NOMO-1 treated with DMSO at 0.1 percent for 48 hours (cell line): Measurements from ENCODE around the gene OPRM1.
"Not testable (repeated sequence)": the region's sequence is repeated elsewhere in the genome, so short reads cannot be mapped to it uniquely, and the experiment has no call there.

Experiments used
- DNase-seq: peaks from one replicate; lab custom pipeline; 2025; ENCODE audit not compliant: unreplicated experiment; lab: John Stamatoyannopoulos, UW

OPRM1 gene

DNA sequence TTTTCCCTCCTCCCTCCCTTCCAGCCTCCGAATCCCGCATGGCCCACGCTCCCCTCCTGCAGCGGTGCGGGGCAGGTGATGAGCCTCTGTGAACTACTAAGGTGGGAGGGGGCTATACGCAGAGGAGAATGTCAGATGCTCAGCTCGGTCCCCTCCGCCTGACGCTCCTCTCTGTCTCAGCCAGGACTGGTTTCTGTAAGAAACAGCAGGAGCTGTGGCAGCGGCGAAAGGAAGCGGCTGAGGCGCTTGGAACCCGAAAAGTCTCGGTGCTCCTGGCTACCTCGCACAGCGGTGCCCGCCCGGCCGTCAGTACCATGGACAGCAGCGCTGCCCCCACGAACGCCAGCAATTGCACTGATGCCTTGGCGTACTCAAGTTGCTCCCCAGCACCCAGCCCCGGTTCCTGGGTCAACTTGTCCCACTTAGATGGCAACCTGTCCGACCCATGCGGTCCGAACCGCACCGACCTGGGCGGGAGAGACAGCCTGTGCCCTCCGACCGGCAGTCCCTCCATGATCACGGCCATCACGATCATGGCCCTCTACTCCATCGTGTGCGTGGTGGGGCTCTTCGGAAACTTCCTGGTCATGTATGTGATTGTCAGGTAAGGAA is at the start of gene OPRM1:
Gene OPRM1 (plus strand): TSS at position 10 of the 612 bp plus-strand sequence. CDS start 305 bp downstream, at position 315.
- no peak for DNase-seq

DNA sequence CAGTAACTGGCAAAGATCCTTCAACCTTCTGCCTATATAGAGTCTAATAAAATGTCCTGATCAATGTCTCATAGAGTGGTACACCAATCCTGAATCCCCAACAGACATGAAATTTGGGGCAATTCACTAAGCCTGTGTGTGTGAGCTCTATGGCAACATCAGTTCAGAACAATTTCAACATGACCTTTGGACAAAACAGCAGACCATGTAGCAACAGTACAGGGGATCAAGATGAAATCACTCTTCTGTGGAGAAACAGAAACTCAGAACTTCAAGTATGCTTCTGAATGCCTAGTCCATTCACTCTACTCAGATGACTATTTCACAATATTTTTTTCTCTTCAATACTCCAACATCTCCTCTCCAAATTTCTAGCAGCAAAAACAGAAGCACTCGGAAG is 49.1 kb upstream of the OPRM1 start:
- DNase-seq, result no peak

DNA sequence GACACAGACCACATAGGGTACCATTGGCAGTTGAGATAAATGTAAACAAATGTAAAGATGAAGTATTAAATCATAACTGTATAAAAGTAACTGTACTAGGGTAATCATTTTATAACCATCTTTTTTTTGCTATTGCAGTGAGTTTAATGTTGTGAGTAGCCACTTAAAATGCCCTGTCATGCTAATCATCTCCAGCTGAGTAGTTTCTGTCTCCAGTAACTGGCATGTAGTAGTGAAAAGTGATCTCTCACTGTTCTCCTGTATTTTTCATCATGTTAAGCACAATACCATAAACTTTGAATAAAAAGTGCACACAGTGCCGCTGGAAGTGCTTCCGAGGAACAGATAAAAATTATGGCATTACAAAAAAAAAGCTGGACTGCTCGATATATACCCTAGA is 45.0 kb upstream of the OPRM1 start:
- no peak for DNase-seq

DNA sequence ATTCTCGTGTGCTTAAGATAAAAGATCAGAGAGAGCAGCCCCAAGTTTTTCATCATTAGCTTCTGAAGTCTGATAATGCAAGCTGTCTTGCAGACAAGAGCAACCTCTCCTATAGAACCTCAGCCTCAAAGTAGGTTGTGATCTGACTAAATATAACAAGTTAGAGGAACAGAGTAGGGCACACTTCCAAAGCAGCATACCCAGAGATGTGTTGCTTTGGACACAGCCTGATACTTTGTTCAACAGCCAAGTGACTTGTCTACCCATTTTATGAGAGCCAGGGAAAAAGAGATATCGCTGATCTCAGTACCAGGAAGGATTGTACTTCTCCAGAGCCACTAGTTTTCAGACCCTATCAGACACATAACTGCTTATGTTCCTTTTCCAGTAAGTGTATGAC is 44.2 kb upstream of the OPRM1 start:
- DNase-seq, result no peak

DNA sequence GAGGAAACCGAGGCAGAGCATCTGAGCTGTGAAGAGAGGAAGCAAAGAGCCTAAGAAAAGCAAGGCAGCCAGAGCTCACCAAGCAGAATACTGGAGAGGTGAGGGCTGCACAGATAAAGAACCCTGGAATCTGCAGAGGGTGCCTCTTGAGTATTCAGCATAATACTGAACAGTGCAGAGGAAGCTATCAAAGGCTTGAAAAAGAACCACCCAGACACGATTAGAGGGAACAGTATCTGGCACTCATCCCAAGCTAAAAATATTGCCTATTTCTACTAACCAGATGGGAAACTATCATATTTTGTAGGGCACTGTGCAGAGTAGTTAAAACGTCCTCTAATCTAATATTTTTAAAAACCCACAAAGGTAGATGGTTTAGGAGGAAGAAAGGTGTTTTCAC is 41.8 kb upstream of the OPRM1 start:
- DNase-seq, result no peak

DNA sequence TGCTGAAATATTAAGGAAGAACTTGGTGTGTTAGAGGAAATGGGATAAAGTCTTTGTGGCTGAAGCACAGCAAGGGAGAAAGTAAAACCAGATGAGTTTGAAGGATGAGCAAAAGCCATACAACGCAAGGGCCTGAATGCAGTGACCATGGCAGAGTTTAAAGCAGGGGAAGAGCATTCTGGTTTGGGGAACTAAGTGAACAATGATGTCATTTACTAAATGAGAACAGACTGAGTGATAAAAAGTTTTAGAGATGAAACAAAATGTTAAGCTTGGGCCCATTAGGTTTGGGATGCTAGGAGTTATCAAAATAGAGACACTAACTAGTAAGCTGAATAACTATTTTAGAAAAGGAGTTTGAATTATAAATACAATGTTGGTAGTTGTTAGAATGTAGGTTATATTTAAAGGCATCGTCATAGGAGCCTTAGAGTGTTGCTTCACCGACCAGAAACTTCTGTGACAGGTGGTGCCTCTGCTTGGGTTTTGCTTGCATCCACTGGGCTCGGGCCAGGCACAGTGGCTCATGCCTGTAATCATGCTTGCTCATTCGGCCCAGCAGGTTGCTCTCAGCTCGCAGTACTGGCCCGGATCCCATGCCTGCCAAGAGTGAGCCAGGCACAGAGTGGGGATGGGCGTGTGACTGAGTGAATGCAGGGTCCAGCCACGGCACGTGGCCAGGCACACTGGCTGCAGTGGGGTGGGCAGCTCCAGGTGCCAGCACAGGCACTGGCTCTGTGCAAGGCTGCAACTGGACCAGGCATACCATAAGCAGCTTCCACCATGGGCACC is 37.4 kb upstream of the OPRM1 start:
- no peak for DNase-seq

DNA sequence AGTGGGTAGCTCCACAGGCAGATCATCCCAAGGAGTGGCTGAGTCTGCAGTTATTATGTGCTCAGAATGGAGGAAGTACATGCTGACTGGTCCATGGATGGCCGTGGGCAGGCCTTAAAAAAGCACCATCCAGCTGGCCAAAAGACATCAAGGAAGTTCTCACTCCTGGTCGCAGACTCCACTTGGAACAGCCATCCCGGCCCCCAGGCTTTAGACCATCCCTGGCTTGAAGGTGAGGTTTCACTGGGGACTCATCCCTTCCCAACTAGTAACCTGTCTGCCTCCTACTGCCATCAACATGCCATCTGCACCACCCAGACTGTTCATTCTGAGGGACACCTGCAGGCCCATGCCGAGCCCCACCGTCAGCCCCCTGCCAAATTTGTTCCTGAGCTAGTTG is 36.1 kb upstream of the OPRM1 start:
- no peak for DNase-seq

DNA sequence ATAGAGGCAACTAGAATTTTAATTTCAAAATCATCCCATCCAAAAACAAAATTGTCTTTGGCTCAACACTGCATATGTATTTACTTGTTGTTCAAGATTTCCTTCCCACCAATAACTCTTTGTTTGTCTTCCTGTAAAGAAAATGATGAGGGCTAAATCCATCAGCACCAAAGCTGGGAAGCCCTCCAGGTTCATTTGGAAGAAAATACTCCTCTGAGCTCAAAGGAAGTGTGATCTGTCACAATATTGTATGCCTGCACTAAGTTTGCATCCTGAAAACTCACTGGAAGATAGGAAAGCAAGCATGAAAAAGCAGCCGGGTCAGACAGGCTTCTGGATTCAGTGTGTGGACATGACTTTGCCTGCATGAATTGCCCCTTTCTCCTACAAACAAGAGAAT is 28.7 kb upstream of the OPRM1 start:
- no peak for DNase-seq

DNA sequence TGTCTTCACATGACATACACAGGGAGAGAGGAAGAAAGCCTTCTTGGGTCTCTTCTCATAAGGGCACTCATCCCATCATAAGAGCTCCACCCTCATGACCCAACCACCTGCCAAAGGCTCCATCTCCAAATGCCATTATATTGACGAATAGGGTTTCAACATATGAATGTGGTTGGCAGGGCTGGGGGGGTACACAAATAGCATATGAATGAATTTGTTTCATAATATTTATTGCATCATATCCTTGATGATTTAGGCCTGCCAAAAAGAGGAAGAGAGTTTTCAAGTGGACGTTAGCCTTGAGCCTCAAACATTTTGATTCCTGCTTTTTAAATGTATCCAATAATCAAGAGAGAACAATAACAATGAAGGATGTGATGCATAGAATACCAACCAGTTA is 26.2 kb upstream of the OPRM1 start:
- DNase-seq, result peak; percentile 84

DNA sequence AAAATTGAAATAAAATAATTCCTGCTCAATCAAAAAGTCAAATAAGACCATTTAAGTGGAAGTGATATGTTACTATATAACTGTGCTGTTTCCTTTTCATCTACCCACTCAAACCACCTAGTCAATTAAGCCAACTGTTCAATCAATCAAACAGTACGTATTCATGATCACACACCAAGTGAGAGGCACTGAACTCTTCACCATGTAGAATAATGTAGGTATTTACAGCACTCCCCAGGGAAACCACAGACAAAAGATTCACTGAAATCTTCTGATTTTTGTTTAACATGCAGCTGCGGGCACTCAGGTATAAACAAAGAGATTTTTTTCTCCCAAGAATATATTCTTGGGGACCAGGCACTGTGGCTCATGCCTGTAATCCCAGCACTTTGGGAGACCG is 21.3 kb upstream of the OPRM1 start:
- no peak for DNase-seq

DNA sequence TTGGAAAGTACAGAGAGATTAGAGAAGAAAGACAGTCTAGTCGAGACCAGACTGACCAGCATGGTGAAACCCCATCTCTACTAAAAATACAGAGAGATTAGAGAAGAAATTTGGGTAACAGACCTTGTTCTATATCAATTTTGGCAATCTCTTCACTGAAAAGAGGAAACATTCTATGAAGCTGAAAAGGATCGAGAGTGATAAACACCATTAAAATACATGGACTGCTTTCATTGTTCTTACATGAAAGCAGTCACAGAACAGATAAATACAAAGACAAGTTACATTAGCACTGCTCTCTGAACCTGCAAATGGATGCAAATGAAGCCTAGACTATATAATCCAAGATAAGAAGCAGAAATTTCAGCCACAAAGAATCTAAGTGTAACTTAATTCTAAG is 8.4 kb upstream of the OPRM1 start:
- no peak for DNase-seq

DNA sequence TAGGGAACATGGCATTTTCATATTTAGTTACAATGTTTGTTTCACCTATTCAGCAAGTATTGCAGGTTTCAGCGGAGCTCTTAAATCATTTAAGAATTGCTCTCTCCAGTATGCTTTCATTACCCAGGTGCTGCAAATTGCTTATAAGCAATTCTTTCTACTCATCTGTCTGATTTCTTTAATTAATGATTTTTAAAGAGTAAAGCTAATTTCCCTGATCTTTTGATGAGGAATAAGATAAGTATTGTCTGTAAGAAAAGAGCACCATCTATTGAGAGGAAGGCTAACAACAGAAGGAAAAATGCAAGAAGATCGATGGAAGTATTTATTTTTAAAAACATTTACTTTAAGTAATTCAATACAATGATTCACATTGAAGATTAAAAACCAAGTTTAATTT is 2.0 kb downstream of the OPRM1 start:
- DNase-seq, result no peak

DNA sequence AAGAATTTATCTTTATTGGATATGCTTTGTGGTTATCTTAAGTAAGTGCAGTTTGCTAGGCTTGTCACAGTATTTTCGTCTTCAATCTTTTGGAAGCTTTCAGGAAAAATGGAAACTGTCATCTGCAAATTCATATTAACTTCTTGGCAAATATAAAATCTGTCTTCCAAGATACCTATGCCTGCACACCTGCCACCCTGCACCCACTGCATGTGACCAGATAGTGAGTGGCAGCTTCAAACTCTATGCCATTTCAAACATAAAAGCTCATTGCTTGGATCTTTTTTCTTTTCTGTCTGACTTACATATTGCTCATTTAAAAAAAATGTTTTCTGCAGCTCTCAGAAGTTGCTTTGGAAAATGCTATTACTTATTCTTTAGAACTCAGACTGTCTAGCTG is 14.1 kb downstream of the OPRM1 start:
- DNase-seq, result no peak

DNA sequence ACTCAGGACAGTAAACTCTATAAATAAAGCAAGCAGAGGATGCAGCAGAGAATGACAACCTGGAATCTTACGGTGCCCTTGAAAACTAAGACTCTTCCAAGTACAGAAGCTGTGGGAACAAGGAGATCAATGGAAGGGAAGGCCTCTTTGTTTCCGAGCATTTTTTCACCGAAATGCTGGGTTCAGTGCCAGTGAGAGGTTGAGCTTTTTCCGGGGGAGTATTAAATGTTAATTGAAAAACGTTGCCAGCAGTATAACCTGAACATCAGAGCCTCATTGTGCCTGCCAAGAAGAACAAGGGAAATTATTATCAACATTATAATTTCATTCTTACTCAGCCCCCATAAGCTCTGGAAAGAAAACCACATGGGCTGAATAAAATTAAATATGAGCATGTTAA is 17.5 kb downstream of the OPRM1 start:
- DNase-seq, result no peak

DNA sequence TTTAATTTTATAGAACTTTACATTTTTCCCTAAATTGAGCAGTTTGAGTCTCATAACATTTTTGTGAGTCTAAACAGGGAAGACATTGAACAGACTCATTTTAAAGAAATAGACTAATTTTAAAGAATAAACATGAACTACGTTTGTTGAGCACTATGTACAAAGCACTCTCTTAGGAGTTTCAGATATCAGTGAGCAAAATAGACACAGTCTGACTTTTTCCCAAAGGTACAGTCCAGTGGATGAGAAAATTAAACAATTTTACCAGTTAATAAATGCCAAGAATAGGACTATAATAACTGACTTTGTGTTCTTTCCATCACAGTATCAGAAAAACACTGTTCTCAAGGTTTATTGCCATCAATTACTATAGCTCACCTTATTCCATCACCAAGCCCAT is 18.1 kb downstream of the OPRM1 start:
- no peak for DNase-seq

DNA sequence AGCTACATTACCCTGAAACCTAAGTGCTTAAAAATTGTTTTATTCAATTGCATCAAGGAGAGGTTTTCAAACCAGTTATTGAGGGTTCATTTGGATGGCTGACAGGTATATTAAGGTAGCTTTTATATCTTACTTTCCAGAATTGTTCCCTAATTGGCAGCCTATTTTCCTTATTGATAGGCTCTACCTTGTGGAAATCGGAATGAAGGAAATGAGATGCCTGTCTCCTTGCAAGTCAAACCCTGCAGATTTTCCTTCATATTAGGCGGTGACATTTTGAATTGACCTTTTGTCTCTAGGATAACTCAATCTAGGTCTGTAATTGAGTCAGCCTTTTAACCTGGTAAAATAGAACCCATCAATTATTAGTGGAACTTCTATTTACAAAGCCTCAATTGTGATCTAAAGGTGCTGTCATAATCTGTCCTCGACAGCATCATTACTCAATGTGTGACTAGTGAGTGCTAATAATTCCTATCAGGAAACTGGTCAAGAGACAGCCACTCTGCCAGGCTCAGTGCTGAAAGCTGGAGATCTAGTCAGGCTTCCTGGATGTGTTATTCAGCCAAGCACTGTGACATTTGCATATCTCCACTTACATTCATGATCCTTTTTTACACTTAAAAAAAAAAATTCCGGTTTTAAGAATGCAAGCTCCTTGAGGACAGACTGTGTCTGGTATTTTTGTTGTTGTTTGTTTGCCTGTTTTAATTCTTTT is 20.1 kb downstream of the OPRM1 start:
- no peak for DNase-seq

DNA sequence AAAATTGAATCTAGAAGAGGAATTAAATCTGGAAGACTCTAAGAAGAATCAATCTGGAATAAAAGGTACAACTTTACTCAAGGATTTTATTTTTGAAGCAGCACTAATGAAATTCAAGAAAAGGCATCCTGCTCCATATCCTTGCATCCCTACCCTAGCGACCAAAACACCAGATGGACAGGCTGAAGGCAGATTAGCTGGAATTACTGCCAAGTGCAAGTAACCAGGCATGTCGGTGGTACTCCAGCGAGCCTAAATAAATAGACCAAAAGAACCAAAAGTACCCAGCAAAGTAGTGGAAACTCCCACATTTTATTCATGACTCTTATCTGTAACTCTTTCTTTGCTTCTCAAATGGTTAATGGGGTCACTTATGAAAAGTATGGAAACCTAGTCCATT is 21.0 kb downstream of the OPRM1 start:
- no peak for DNase-seq

DNA sequence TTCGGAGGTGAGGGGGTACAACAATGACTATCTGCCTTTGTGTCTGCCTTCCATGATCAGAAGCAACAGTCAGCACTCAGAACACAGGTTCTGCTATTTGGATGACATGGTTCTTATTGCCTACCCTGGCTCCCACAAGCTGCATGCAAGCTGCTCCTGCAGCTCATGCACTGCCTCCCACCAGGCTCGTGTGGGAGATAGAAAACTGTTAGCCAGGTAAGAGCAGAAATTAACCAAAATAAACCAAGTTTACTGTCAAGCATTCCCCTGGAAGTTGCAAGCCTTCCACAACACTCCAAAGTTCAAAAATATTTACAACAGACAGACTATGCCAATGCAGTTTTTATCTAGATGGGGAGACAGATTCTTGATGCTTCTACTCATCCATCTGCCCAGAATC is 31.0 kb downstream of the OPRM1 start:
- DNase-seq, result no peak

DNA sequence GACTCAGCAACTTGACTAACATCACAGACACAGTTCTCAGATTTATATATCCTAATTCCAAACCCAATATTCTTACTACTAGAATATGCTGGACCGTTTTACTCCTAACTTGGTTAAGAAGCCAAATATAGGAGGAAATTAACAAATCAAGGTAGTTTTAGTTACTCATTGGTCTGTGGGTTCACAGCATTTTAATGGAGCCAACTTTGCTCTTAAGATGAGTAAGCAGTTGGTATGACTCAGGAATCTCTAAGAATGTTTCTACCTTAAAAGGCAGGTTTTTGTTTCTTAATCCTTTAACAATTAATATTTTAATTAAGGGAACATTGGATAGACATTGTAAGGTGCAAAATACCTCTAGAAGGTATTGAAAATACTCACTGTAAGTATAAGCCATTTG is 31.6 kb downstream of the OPRM1 start:
- DNase-seq, result no peak

DNA sequence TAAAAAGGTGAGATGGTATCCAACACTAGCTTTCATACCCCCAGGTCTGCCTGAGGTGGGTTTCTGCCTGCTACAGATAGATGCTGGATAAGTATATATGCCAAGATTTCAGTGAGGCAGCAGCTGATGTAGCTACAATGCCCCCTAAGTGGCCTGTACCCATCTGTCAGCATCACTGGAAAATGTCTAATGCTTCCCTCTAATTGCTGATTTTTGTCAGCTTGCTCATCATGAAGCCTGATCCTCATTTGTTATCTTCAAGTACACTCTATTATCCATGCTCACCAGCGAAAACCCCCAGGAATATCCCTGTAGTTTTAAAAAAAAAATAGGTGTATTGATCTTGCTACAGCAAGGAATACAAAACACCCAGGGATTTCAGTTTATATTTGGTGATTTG is 32.2 kb downstream of the OPRM1 start:
- DNase-seq, result no peak

DNA sequence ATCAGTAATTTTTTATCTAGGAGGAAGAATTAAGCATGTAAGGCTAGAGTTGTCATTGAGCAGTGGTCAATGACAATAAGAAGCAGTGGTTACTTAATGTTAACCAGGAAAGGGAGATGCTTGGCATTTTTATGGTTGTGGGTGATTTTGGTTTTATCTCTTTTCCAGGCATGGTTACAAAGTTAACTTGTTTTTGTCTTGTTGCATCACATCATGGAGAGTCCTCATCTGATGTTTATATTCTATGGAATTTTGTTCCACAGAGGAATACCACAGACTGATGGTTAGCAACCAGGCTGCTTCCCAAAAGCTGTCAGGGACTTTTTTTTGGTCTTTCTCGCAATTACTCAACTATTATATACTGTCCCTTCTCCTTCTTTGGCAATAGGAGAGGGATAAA is 32.7 kb downstream of the OPRM1 start:
- no peak for DNase-seq

DNA sequence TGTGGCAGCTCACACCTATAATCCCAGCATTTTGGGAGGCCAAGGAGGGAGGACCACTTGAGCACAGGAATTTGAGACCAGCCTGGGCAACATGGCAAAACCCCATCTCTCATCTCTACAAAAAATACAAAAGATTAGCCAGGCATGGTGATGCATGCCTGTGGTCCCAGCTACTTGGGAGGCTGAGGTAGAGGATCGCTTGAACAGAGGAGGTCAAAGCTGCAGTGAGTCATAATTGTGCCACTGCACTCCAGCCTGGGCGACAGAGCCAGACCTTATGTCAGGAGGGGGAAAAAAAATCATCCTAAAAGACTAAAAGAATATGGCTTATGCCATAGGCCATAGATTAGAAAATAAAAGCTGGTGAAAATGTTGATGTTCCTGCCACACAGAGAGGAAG is 39.6 kb downstream of the OPRM1 start:
- not testable (repeated sequence) for DNase-seq
